K562 (cell line): ENCODE data around the gene MAPK8IP1.

Source experiments
- NR2C2 ChIP-seq, 2 experiments: fragments of 200-800 bp in 1 of 2; sonication (Bioruptor generic) in 1 of 2; sonication (generic) in 1 of 2; formaldehyde crosslinking in 1 of 2; IDR thresholded peaks; 2 replicates each; pipeline versions ENCODE4 v1.6.1 to v1.8.0; 2016 to 2022; ENCODE audit warnings: mild to moderate bottlenecking in 1 of 2, missing compliant biosample characterization in 1 of 2, missing genetic modification characterization in 1 of 2, missing genetic modification reagents in 1 of 2
- TF ChIP-seq, protein P1 (sequence below): sonication (generic); formaldehyde crosslinking; IDR thresholded peaks from 2 replicates; pipeline ENCODE4 v1.8.0; 2022; ENCODE audit warnings: mild to moderate bottlenecking, missing genetic modification reagents

DNA sequence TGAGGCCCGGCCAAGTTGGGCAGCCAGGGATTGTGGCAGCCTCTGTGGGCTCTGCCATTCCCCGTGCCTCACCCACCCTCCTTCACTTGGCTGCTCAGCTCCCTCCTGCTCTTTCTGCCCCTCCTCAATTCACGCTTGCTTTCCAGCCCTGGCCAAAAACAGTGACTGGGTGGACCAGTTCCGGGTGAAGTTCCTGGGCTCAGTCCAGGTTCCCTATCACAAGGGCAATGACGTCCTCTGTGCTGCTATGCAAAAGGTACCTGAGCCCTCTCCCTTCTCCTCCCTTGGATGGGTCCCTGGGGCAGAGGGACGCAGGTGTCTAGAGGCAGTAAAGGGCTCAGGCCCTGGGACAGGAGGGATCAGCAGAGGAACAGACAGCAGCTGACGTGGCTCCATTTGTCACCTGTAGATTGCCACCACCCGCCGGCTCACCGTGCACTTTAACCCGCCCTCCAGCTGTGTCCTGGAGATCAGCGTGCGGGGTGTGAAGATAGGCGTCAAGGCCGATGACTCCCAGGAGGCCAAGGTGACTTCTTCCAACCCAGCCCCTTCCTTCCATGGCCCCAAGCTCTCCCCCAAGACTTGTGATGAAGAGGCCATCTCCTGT lies 19.0 kb downstream of the MAPK8IP1 start:
- TF ChIP-seq NR2C2 (CRISPR knock-in tag; IDR thresholded peaks at IDR 0.05) (peak; percentile 74; the same call in 1 of the 2 replicates), NR2C2 (tag; IDR thresholded peaks at IDR 0.05) (no peak)
- TF ChIP-seq, protein P1, sequence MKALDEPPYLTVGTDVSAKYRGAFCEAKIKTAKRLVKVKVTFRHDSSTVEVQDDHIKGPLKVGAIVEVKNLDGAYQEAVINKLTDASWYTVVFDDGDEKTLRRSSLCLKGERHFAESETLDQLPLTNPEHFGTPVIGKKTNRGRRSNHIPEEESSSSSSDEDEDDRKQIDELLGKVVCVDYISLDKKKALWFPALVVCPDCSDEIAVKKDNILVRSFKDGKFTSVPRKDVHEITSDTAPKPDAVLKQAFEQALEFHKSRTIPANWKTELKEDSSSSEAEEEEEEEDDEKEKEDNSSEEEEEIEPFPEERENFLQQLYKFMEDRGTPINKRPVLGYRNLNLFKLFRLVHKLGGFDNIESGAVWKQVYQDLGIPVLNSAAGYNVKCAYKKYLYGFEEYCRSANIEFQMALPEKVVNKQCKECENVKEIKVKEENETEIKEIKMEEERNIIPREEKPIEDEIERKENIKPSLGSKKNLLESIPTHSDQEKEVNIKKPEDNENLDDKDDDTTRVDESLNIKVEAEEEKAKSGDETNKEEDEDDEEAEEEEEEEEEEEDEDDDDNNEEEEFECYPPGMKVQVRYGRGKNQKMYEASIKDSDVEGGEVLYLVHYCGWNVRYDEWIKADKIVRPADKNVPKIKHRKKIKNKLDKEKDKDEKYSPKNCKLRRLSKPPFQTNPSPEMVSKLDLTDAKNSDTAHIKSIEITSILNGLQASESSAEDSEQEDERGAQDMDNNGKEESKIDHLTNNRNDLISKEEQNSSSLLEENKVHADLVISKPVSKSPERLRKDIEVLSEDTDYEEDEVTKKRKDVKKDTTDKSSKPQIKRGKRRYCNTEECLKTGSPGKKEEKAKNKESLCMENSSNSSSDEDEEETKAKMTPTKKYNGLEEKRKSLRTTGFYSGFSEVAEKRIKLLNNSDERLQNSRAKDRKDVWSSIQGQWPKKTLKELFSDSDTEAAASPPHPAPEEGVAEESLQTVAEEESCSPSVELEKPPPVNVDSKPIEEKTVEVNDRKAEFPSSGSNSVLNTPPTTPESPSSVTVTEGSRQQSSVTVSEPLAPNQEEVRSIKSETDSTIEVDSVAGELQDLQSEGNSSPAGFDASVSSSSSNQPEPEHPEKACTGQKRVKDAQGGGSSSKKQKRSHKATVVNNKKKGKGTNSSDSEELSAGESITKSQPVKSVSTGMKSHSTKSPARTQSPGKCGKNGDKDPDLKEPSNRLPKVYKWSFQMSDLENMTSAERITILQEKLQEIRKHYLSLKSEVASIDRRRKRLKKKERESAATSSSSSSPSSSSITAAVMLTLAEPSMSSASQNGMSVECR (CRISPR knock-in tag) = no peak
